Fibroblast of mammary gland (primary cell): ENCODE measurements around the gene SP4.

ENCODE experiments used
- DNase-seq: peaks from one replicate; pipeline ENCODE4 v3.0.0-alpha.2; 2010; ENCODE audit warnings: low read depth
- H3K4me3 ChIP-seq: 2 replicates; pipeline ENCODE4 v1.5.1; 2011; ENCODE audit warnings: low read depth, mild to moderate bottlenecking, low read length, moderate library complexity; ENCODE audit not compliant: control insufficient read depth
- CTCF ChIP-seq: conservative IDR thresholded peaks from 2 replicates; pipeline ENCODE4 v1.5.1; 2011; ENCODE audit warnings: low read depth, low read length, inconsistent platforms; ENCODE audit not compliant: control insufficient read depth, insufficient read depth

SP4 gene

DNA sequence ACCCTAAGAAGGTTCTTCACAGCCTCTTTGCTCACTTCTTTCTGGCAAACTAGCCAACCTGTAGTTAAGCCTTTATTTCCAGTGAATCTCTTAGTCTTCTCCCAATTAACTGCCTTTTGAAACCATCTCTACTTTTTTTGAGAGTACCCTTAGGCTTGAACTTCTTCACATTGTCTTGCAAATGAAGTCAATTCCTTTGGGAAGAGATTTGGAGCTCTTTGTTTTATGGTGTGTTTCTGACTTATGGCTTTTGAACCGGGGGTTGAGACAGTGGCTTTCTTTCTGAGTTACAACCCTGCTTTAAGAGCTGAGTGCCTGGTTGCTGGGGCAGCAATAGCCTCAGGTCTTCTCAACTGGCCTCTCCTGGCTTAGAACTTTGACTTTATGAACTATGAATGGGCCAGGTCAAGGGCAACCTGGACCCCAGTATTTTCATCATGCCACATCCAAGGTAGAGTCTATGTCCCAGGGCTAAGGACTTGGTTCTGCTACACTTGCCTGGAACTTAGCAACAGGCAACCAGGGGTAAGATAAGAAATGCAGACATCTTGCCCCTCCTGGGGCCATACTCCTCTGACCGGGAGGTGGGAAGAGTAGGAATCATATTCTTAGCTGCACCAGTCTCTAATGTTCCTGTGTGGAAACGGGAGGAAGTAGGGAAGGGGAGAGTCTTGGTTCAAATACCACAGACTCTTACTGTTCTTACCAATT is 53.0 kb downstream of the SP4 start:
- no peak overlapping the region for H3K4me3 ChIP-seq
- no peak for TF ChIP-seq CTCF
- DNase-seq: no peak

DNA sequence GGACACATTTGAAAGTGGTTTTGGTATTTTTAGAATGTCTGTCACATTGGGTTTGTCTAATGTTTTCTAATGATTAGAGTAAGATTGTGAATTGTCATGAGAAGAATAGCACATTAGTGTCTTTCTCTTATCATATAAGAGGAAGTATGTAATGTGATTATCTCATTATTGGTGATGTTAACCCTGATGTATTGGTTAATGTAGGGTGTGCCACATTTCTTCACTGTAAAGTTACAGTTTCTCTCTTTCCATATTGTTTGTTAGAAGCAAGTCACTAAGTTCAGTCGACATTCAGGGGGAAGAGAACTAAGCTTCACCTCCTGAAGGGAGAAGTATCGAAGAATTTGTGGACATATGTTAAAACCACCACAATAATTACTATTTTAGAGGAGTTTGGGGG is 58.6 kb downstream of the SP4 start:
- DNase-seq: no peak
- H3K4me3 ChIP-seq: no peak overlapping the region
- TF ChIP-seq CTCF: no peak

- no peak for TF ChIP-seq CTCF
- DNase-seq: no peak
- H3K4me3 ChIP-seq: no peak overlapping the region
Measured at GRCh38 chr7:21495731-21496130, 67.8 kb downstream of the SP4 start.

GRCh38 chr7:21497072-21497471 is 69.2 kb downstream of the SP4 start:
- peak; percentile 53 for DNase-seq
- TF ChIP-seq CTCF: peak; percentile 70
- no peak overlapping the region for H3K4me3 ChIP-seq

DNA sequence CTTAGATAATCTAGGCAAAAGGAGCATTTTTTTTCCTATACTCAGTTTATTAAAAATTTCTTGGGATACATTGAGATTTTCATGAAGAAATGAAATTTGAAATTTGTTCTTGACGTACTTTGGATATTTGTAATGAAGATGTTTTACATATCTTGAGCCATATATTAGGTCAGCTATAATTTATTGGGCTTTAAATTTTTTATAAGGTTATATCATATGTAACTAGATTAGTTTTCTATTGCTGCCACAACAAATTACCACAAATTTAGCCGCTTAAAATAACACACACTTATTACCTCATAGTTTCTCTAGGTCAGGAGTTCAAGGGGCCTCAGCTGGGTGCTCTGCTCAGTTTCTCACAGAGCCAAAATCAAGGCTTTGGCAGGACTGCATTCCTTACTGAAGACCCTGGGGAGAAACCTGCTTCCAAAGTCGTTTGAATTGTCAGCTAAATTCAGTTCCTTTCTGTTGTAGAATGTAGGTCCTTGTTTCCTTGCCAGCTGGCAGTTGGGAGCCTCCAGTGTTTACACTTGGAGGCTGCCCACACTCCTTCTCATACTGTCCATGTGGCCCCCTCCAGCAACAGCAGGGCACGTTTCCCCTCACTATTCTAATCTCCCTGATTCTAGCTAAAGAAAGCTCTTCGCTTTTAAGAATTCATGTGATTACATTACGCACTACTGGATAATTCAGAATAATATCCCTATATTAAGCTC is 72.4 kb downstream of the SP4 start:
- H3K4me3 ChIP-seq: no peak overlapping the region
- no peak for TF ChIP-seq CTCF
- no peak for DNase-seq

DNA sequence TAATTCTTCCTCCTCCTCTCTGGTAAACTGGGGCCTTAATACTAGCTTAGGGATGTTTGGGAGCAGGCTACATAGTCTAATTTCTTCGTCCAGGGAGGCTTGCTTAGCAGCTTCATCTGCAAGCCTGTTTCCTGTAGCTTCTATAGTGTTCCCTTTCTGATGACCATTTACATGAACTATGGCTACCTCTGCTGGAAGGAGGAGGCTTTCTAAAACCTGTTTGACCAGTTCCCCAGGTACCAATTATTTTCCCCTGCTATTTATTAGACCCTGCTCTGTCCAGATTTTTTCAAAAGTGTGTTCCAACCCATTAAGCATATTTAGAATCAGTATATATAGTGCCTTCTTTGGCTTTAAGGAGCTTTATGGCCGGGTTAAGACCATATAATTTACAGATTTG is 76.1 kb downstream of the SP4 start:
- H3K4me3 ChIP-seq: no peak overlapping the region
- no peak for TF ChIP-seq CTCF
- DNase-seq: no peak
